Peyer's patch (tissue), 4 donors: ENCODE results near the gene CAV3.

ENCODE experiments used
- POLR2A ChIP-seq, 2 donors: fragments of 450-650 bp; IDR thresholded peaks; one replicate each; pipeline ENCODE4 v1.5.1; 2017; ENCODE audit warnings: antibody characterized with exemption in 2 of 2, mild to moderate bottlenecking in 2 of 2, moderate library complexity in 2 of 2
- TF ChIP-seq, protein P1 (sequence below), 6 experiments: fragments of 450-650 bp in 4 of 6; fragments of 200-600 bp in 2 of 6; sonication (generic) in 1 of 6; IDR thresholded peaks; one replicate each; pipeline ENCODE4 v1.5.1; 2017 to 2019; ENCODE audit warnings: antibody characterized with exemption in 6 of 6, mild to moderate bottlenecking in 3 of 6, moderate library complexity in 1 of 6

DNA sequence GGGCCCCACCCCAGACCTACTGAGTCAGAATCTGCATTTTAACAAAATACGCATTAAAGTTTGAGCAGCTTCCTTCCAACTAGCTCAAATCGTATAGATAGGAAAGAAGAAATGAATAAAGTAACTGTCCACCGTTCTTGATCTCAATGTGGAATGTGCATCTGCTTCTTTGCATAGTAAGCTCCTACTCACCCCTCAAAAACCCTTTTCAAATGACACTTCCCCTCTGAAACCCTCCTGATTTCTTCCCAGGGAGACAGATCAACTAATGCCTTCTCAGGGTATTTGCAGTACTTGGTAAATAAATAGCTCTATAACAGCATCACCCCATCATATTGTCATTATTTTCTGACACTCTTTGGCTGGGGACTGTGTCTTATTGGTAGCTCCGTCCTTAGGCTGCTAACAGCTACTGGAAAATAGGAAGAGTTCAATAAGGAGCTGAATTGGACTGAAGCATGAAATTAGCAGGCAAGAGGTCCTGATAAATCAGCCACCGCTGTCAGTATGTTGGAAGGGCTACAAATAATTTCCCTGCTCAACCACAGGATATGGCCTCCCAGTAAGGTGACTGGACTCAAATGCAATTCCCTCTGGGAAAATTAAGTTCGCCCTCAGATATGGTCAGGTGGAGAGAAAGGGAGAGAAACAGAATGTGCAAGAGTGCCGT, 25.6 kb downstream of the CAV3 start:
- TF ChIP-seq, protein P1, sequence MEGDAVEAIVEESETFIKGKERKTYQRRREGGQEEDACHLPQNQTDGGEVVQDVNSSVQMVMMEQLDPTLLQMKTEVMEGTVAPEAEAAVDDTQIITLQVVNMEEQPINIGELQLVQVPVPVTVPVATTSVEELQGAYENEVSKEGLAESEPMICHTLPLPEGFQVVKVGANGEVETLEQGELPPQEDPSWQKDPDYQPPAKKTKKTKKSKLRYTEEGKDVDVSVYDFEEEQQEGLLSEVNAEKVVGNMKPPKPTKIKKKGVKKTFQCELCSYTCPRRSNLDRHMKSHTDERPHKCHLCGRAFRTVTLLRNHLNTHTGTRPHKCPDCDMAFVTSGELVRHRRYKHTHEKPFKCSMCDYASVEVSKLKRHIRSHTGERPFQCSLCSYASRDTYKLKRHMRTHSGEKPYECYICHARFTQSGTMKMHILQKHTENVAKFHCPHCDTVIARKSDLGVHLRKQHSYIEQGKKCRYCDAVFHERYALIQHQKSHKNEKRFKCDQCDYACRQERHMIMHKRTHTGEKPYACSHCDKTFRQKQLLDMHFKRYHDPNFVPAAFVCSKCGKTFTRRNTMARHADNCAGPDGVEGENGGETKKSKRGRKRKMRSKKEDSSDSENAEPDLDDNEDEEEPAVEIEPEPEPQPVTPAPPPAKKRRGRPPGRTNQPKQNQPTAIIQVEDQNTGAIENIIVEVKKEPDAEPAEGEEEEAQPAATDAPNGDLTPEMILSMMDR (IDR thresholded peaks at IDR 0.05) = no peak
- TF ChIP-seq POLR2A (IDR thresholded peaks at IDR 0.05) = no peak
